ENCODE measurements around the gene TNFSF9.

TNFSF9 gene

GRCh38 chr19:6499052-6499790, 31.6 kb upstream of the TNFSF9 start:
- H3F3A ChIP-seq (ENCODE audit: insufficient read depth): no peaks in the 10 kb centered on the region
- TF ChIP-seq EZH2phosphoT487 (conservative IDR thresholded peaks at IDR 0.05; ENCODE audit: low read length): no peak
- TF ChIP-seq CTCF (IDR thresholded peaks at IDR 0.05; ENCODE audit: insufficient read depth, low read length, poor library complexity, severe bottlenecking): no peak
- no peak overlapping the region for H3K27ac ChIP-seq (ENCODE audit: low read depth, low read length)
- H3K4me2 ChIP-seq (ENCODE audit: low read depth, low read length, poor library complexity, severe bottlenecking): no peak overlapping the region
- no peaks in the 10 kb centered on the region for H3K27me3 ChIP-seq (ENCODE audit: low read length)
- H2AFZ ChIP-seq (ENCODE audit: low read depth, low read length, severe bottlenecking): no peak overlapping the region
- H4K20me1 ChIP-seq (ENCODE audit: low read depth, low read length): no peaks in the 10 kb centered on the region
- no peaks in the 10 kb centered on the region for H3K79me2 ChIP-seq (ENCODE audit: insufficient read depth, low read length)
- no peak overlapping the region for H3K9ac ChIP-seq (ENCODE audit: low read length)
- no peaks in the 10 kb centered on the region for H3K9me3 ChIP-seq (ENCODE audit: insufficient read depth, low read length)
- H3K36me3 ChIP-seq (ENCODE audit: low read length): no peaks in the 10 kb centered on the region
- no peak overlapping the region for H3K4me3 ChIP-seq (ENCODE audit: insufficient read depth, low read length, poor library complexity, severe bottlenecking)
- no peaks in the 10 kb centered on the region for H3K9me2 ChIP-seq (replicated peaks; ENCODE audit: insufficient read depth, low read length)

GRCh38 chr19:6500837-6501739, 29.7 kb upstream of the TNFSF9 start:
- H3K27me3 ChIP-seq (ENCODE audit: low read length): no peaks in the 10 kb centered on the region
- no peaks in the 10 kb centered on the region for H3F3A ChIP-seq (ENCODE audit: insufficient read depth)
- H3K36me3 ChIP-seq (ENCODE audit: low read length): no peaks in the 10 kb centered on the region
- H3K4me2 ChIP-seq (ENCODE audit: low read depth, low read length, poor library complexity, severe bottlenecking): no peak overlapping the region
- no peak overlapping the region for H3K9ac ChIP-seq (ENCODE audit: low read length)
- no peak overlapping the region for H2AFZ ChIP-seq (ENCODE audit: low read depth, low read length, severe bottlenecking)
- TF ChIP-seq CTCF (IDR thresholded peaks at IDR 0.05; ENCODE audit: insufficient read depth, low read length, poor library complexity, severe bottlenecking) (no peak), EZH2phosphoT487 (conservative IDR thresholded peaks at IDR 0.05; ENCODE audit: low read length) (no peak)
- H3K9me2 ChIP-seq (replicated peaks; ENCODE audit: insufficient read depth, low read length): no peaks in the 10 kb centered on the region
- H3K79me2 ChIP-seq (ENCODE audit: insufficient read depth, low read length): no peaks in the 10 kb centered on the region
- H3K4me3 ChIP-seq (ENCODE audit: insufficient read depth, low read length, poor library complexity, severe bottlenecking): no peak overlapping the region
- H3K9me3 ChIP-seq (ENCODE audit: insufficient read depth, low read length): no peaks in the 10 kb centered on the region
- H3K27ac ChIP-seq (ENCODE audit: low read depth, low read length): no peak overlapping the region
- H4K20me1 ChIP-seq (ENCODE audit: low read depth, low read length): no peaks in the 10 kb centered on the region

- no peaks in the 10 kb centered on the region for H4K20me1 ChIP-seq (ENCODE audit: low read depth, low read length)
- no peaks in the 10 kb centered on the region for H3K9me2 ChIP-seq (replicated peaks; ENCODE audit: insufficient read depth, low read length)
- no peaks in the 10 kb centered on the region for H3K36me3 ChIP-seq (ENCODE audit: low read length)
- no peaks in the 10 kb centered on the region for H3K79me2 ChIP-seq (ENCODE audit: insufficient read depth, low read length)
- TF ChIP-seq CTCF (IDR thresholded peaks at IDR 0.05; ENCODE audit: insufficient read depth, low read length, poor library complexity, severe bottlenecking): no peak
- TF ChIP-seq EZH2phosphoT487 (conservative IDR thresholded peaks at IDR 0.05; ENCODE audit: low read length): no peak
- no peak within 1 kb of the TSS for H3K27ac ChIP-seq (ENCODE audit: low read depth, low read length)
- no peaks in the 10 kb centered on the region for H3K27me3 ChIP-seq (ENCODE audit: low read length)
- peak within 1 kb of the TSS; percentile 58 for H3K4me2 ChIP-seq (ENCODE audit: low read depth, low read length, poor library complexity, severe bottlenecking)
- H3K9me3 ChIP-seq (ENCODE audit: insufficient read depth, low read length): no peaks in the 10 kb centered on the region
- peak within 1 kb of the TSS; percentile 25 for H2AFZ ChIP-seq (ENCODE audit: low read depth, low read length, severe bottlenecking)
- H3K9ac ChIP-seq (ENCODE audit: low read length): peak within 1 kb of the TSS; percentile 34; the same call in 1 of the 2 replicates
- peak within 1 kb of the TSS; percentile 42 for H3K4me3 ChIP-seq (ENCODE audit: insufficient read depth, low read length, poor library complexity, severe bottlenecking)
- H3F3A ChIP-seq (ENCODE audit: insufficient read depth): no peaks in the 10 kb centered on the region
These were observed 28.8 kb upstream of the TNFSF9 start, which contains the start of gene TUBB4A for GRCh38 chr19:6501740-6502648. TUBB4A (minus strand) TSS chr19:6502309; CDS start chr19:6502212, 97 bp downstream.

Measured in SU-DHL-6 (cell line).